ENCODE results near the gene HMCN2.
A peak's percentile ranks its signal among the peaks of the same experiment; 100 is the strongest.

Gene HMCN2

DNA sequence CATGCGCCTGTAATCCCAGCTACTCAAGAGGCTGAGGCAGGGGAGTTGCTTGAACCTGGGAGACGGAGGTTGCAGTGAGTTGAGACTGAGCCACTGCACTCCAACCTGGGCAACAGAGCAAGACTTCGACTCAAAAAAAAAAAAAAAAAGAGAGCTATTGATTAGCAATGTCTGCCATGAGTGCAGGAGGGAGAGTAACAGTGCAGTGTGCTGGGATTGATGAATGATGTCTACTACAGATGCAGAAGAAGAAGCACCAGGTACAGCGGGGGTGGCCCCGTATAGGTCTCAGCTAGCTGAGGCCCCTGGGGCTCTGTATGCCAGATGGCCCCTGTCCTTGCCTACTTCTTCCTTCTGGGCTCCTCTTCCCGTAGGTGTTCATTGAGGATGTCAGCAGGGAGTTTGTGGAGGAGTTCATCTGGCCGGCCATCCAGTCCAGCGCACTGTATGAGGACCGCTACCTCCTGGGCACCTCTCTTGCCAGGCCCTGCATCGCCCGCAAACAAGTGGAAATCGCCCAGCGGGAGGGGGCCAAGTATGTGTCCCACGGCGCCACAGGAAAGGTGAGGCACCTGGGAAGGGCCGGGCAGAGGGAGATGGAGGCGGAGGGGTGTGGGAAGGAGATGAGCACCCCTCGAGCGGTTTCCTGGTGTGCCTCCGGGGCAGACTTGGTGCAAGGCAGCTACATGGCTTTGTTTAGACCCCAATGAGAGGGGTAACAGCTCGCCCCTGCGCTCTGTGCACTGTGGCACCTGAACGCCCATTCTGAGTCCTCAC lies 192.7 kb downstream of the HMCN2 start:
- DNase-seq, result no peak

DNA sequence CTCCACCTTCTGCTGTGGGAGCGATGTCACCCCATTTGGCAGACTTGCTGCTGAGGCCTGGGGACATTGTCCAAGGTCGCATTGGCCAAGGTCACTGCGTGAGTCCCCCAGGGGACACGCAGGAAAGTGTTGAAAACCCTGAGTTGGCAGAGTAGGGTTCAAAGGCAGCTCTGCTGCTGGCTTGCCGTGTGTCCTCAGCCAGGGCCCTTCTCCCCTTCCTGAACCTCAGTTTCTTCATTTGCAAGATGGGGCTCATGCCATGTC lies 193.2 kb downstream of the HMCN2 start:
- DNase-seq, result no peak

DNA sequence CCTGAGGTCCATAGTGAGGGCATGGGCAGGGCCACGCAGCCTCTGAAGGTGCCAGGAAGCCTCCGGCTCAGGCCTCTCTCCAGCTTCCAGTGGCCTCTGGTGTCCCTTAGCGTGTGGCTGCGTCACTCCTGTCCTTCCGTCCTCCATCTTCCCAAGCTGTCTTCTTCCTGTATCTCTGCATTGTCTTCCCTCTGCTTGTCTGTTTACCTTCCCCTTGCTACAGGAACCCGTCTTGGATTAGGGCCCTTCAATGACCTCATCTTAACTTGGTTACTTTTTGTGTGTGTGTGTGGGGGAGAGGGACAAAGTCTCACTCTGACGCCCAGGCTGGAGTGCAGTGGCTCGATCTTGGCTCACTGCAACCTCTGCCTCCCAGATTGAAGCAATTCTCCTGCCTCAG lies 193.6 kb downstream of the HMCN2 start:
- no peak for DNase-seq

DNA sequence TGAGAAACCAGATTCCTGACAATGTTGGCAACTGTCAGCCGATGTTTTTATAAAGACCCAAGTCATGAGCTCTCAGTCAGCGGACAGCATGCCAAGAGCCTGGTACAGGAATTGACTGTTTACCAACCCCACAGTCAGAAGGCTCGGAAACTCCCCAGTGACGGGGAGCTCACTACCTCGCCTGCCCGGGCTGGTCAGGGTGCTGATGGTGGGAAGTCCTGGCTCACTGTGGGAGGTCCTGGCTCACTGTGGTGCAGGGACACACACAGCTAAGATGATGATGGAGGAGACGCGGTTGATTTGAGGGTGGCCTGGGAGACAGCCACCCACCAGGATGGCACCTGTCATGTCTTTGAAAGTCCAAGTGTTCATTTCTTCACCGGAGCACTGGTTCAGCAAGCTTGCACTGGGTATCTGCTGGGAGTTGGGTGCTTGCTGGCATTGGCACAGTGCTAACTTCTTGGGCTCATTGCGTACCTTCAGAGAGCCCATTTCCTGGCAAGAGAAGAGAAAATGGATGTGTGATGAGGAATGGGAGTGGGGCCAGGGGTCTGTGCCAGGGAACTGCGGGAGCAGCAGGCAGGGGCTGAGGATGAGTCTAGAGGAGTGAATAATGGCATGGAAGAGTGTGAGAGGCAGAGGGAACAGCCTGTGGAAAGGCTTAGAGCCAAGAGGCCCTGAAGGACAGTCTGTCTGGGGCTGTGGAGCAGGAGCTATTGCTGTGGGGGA lies 194.5 kb downstream of the HMCN2 start:
- DNase-seq, result no peak

DNA sequence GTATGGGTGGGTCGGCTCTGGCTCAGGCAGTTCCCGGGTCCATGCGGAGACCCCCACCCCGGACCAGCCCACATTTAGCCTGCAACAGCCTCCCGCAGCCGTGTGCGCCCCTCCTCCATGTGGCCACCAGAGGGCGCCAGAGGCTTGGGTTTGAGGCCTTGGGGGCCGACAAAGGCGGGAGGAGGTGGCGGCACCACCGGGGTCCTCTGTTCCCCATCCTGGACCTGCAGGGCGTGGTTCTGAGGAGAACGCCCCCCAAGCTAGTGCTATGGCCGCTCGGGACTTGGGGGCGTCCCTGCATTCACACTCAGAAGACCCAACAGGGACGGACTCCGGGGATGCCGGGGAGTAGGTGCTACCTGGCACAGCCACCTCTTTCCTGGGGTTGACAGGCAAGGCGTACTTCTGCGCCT lies 195.7 kb downstream of the HMCN2 start:
- peak; percentile 77 to 83 for DNase-seq

DNA sequence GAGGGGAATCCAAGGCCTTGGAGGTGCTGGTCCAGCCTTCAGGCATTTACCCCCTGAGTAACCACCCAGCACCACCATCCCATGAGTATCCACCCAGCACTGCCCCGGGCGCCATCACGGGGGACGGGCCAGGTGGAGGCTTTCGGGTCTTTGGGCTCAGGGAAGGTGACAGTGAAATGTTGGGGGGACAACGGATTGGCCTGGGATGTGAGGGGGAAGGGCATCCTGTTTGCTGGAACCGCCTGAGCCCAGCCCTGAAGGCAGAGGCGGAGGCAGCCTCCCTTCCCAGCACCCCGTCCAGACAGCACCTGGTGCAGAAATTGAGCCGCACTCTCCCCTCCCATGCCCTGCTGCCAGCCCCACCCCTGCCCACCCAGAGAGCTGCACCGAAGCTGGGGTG lies 196.2 kb downstream of the HMCN2 start:
- no peak for DNase-seq

DNA sequence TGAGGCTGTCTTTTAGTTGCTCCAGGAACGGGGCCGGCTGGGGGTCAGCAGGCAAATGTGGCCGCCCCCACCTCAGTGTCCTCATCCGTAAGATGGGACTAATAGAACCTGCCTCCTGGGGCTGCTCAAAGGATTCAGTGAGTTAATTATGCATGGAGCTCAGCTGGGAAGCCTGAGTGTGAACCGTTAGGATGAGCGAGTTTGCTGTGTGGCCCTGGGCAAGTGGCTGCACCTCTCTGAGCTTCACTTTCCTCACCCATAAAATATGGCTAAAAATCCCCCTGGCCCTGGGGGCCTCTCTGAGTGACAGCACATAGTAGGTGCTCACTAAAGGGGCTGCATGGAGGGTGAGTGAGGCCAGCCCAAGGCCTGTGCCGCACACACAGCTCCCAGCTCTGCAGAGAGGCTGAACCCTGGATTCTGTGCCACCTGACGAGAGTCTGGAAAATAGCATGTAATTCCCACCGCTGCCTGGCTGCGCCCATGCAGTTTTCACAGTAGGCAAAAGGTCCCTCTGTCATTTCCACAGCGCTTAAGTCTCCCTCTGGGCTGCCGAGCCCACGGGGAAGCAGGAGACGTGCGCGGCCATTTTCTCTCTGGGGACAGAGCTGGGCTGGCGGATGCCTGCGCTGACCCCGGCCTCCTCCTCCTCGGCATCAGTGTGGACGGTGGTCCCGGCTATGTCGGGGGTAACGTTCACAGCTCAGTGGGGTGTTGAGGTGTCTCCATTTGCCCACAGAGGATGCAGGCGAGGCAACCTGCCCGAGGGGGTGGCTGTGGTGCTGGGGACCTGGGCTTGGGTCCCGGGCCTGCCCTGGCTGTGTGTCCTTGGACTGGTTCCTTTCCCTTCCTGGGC lies 197.4 kb downstream of the HMCN2 start:
- DNase-seq, result no peak

DNA sequence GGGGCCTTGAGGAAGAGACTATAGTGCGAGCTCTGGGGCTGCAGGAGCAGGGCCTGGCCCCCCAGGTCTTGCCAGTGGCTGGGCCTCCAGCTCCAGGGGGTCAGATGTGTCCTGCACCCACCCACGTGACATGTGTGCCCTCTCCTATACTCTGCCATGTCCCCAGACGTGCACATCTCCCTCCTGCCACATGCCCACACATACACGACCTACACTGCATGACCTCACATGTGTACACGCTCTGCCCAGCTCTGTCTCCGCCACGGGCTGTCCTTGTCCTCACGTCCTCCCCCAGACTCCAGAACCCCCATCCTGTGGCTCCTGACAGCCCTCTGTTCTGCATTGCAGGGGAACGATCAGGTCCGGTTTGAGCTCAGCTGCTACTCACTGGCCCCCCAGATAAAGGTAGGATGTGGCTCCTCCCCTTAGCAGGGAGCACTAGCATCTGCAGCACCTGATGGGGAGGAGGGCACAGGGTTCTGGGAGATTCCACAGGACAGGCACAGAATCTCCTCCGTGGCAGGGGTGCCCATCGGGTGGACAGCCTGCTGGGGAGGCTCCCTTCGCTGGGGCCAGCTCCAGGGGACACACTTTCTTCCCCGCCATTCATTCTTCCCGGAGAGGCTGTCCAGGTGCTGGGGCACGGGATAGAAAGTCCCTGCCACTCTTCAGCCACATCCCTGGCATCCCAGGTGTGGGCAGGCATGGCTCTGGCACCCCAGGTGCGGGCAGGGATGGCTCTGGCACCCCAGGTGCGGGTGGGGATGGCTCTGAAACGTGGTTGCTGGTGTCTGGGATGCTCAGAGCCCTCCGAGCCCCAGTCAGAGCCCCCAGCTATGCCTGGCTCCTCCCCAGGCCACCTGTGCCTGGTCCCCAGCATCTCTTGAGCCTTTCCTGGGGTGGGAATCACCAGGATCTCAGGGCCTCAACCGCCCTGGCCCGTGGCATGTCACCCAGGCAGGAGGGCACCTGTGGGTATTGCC lies 198.5 kb downstream of the HMCN2 start:
- no peak for DNase-seq

DNA sequence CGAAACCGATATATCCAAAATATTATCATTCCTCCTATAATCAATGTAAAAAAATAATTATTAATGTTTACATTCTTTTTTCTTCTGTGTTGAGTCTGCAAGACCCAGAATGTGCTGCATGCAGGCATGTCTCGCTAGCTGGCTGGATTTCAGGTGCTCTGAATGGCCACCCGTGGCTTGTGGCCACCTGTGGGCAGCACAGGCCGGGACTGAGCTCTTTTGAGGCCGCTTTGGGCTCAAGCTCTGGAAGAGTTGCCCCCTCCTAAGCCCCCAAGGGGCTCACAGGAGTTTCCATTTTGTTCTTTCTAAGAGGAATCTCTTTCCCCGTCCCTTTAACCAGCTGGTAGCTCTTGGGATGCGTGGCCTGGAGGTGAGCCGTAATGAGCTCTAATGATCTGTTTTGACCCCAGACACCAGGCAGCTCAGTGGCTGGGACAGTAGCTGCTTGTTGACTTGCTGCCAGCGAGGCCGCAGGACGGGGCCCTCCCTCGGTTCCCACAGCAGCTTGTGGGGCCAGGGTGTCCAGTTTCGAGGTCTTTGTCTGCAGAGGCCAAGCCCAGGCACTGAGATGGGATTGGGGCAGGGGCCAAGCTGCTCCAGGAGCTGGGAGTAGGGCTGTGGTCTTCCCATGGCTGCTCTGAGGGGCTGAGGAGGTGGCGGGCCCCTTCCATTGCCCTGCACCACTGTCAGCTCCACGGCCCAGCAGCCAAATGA lies 200.0 kb downstream of the HMCN2 start:
- no peak for DNase-seq

DNA sequence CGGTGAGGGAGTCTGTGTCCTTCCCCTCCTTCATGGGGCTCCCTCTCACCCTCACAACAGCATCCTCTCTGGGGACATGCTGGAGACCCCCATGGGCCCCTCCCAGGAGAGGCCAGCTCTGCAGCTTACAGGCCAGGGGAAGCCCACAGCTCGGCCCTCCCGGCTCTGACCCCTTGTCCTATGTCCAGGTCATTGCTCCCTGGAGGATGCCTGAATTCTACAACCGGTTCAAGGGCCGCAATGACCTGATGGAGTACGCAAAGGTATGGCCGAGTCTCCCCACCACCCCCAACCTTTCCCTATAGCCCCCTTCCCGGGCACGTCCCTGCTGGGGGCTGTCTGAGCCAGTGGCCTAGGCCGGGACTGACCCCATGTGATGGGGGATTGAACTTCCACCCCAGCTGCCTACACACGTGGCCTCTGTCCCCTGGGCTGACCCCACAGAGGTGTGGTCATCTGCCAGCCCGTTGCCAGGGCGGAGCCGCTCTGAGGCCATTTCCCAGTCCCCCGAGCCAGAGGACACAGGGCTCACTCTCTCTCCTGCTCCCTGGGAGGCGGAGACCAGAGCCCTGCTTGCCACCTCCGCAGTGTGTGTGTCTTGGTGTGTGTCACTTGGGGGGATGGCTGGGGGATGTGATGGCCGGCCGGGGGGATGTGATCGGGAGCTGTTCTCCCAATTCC lies 201.1 kb downstream of the HMCN2 start:
- DNase-seq, result no peak

DNA sequence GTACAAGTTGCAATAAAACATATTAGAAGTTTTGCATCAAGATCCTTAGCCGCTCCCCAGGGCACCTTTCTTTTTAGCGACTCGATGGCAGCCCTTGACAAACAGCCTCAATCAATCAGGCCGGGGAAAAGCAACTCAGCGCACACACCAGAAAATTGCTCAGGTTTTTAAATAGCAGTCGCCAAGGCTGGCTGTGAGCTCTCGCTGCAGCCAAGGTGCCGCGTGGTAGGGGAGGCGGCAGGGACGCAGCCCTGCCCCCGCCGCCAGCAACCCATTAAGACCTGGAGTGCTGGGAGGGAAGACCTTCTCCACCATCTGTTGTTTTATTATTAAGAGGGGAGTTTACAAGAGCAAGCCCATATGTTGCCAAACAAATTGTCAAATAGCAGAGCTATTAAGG lies 201.8 kb downstream of the HMCN2 start:
- no peak for DNase-seq

DNA sequence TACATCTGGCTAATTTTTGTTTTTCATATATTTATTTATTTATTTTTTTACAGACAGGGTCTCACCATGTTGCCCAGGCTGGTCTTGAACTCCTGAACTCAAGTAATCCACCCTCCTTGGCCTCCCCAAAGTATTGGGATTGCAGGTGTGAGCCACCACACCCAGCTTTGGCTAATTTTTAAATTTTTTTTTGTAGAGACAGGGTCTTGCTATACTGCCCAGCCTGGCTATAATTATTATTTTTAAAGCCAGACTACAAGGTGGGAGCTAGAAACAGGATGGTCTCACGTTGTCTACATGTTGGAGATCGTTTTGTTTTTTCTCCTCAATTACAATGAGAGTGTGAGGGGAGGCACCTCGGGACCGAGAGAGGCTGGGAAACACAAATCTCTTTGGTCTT lies 203.0 kb downstream of the HMCN2 start:
- no peak for DNase-seq

DNA sequence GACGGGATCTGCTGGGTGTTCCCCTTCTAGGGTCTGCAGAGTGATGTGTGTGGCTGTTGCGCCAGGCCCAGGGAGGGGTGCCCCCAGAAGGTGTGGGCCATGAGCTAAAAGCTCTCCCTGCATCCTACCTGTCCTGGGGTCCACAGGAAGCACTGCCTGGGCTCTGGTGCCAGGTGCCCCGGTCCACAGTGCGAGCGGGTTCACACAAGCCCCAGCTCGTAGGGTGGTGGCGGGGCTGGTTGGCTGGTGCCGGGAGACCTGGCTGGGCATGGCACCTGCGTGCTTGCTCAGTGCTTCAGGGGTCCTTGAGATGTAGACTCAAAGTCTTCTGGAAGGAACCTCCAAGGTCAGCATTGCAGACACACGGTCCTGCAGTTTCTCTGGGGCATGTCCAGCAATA lies 204.7 kb downstream of the HMCN2 start:
- no peak for DNase-seq

DNA sequence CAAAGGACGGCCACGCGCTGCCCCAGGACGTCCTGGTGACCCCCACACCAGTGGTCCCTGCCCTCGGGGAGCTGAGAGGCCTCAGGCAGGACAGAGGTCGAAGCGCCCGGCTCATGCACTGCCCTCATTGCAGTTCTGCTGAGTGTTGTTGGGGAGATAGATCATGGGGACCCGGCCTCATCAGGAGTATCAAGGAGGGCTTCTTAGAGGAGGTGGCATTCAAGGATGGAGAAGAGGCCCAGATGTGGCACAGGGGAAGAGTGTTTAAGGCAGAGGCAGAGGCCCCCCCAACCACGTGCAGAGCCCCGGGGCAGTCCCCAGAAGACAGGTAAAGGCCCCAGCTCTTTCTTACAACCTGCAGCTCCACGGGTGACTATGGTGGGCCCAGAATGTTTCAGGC lies 205.4 kb downstream of the HMCN2 start:
- no peak for DNase-seq

DNA sequence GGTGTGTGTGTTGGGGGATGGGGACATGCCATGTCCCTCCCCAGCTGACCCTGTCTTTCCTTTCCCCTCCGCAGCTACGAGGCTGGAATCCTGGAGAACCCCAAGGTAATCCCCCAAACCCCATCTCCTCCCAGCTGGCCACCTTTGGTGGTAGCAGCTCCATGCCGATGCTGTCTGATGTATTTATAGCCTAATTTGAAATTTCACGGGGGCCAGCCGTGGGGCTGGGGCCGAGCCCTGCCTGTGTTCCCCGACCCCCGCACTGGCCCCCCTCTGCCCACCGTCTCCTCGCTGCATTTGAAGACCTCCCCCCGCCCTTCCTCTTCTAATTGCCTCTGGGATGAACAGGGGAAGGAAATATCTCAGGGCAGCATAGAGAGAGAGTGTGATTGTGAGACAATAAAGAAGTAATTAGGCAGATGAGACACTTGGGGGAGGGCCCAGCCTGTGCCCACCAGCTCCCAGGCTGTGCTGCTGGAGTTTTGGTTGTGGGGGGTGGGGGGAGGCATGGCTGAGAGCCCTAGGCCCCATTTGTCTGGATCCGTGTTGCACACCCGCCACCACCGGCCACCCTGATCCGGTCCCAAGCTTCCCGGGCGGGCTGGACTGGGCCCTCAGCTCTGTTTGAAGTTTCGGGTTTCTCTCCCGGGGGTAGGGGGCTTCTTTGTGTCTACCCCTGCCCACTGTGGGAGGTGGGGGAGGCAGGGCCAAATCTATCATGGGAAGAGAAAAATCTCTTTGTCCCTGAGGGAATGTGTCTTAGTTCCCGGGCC lies 206.0 kb downstream of the HMCN2 start:
- no peak for DNase-seq

DNA sequence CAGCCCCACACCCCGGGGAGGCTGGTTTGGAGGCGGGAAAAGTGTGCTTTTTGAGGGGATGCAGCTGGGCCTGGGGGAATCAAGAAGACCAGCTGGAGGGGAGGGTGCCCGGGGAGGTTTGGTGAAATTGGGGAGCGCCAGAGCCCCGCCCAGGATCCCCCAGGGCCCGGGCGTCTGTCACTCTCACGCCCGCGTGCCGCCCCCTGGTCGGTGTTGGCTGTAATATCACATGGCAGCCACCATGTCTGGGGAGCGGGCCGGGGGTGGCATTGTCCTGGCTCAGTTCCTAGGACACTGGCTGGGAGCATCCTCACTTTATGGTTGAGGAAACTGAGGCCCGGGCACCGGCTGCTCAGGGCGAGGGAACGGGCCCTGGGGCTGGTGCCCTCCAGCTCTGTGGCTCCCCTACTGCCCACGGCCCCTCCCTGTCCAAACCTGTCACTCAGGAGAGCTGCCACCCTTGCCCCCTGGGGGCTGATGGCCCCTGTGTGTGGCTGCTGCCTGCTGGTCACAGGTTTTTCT lies 206.7 kb downstream of the HMCN2 start:
- no peak for DNase-seq

DNA sequence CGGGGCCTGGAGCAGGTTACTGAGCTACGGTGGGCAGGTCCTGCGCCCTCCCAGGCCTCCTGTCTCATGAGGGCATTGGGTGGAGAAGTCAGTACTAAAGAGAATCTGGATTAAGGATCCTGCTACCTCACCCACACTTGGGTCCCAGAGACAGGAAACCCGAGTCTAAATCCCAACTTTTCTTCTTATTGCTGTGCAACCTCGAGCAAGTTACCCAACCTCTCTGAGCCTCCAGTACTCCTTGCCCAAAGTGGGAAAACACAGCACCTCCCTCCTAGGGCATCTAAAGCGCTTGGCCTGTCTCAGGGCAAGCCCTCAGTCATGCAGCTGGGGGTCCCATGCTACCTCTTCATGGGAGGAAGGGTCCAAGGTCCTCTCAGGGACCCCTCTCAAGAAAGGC lies 207.4 kb downstream of the HMCN2 start:
- DNase-seq, result no peak

DNA sequence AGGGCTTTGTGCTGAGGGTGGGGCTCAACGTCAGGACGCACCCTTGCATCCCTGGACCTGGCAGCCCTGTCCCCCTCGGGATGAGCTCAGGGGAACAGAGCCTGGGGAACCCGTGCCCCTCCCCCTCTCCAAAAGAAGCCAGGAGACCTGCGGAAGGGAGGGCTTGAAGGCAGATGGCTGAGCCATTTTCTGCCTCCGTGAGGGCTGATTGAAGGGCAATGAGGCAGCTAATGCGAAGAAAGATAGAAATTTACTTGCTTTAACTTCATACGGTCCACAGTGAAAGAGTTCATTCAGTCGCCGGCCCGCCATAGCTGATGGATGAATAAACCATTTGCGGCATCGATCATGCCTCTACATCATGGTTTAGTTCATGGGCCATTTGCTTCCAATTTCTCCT lies 208.0 kb downstream of the HMCN2 start:
- no peak for DNase-seq

DNA sequence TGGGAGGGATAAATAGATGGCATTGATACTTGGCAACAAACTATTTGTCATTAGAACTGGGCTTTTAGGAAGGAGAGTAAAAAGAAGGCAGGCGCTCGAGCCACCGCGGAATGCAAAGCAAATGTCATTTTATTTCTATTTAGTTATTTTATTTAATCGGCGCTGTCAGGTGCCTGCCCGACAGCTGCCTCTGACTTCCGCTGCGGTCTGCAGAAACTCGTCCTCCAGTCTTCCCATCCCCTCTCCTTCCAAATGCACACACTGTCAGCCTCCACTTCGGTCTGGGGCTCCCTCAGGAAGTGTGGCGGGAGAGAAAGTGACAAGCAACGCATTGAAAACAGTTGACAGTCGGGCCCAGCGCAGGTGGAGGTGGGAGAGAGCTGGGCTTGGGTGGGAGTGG lies 208.5 kb downstream of the HMCN2 start:
- no peak for DNase-seq

DNA sequence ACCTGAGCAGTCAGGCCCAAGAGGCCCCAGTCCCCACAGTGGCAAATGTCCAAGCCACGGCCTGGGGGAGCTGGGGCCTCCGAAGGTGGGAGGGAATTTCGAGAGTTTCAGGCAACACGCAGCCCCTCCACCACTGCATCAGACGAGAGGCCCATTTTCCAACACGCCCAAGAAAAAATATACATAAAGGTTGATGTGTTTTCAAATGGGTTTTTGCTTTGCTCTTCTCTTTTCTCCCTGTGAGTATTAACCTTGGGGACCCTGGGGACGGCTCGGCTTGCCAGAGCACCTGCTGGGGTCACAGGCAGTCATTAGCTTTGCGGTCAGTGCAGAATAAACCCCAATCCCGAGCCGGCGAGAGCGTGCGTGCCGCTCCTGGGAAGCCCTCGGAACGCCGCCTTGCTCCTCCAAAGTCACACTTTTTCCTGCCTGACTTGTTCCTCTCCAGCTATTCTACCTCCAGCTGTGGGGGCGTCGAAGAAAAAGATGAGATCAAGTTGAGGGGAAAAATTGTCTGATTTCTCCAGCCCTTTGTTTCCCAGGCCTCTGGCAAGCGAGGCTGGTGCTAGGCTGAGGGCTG lies 210.7 kb downstream of the HMCN2 start:
- no peak for DNase-seq
